Brain pericyte (primary cell): Measurements from ENCODE around the gene ENO1.
"Not testable (repeated sequence)": the region's sequence is repeated elsewhere in the genome, so short reads cannot be mapped to it uniquely, and the experiment has no call there.

ENCODE experiments used
- DNase-seq: peaks from one replicate; pipeline ENCODE4 v3.0.0-alpha.2; 2012; ENCODE audit warnings: low read depth, low spot score

Gene ENO1

GRCh38 chr1:8845104-8846097 is 33.1 kb downstream of the ENO1 start:
- no peak for DNase-seq

- DNase-seq = no peak
Observed at GRCh38 chr1:8844501-8845006, 33.9 kb downstream of the ENO1 start.

- no peak for DNase-seq
Observed at GRCh38 chr1:8841395-8841794, 37.1 kb downstream of the ENO1 start.

GRCh38 chr1:8839990-8840389 is 38.5 kb downstream of the ENO1 start:
- DNase-seq = no peak

- no peak for DNase-seq
Observed at GRCh38 chr1:8835941-8836643, 42.4 kb downstream of the ENO1 start.

- DNase-seq = no peak
Observed at GRCh38 chr1:8831340-8831739, 47.1 kb downstream of the ENO1 start.

- not testable (repeated sequence) for DNase-seq
Observed at GRCh38 chr1:8830732-8831131, 47.8 kb downstream of the ENO1 start.

GRCh38 chr1:8825985-8826481 is 52.5 kb downstream of the ENO1 start:
- no peak for DNase-seq

- no peak for DNase-seq
Observed at GRCh38 chr1:8823295-8823664, 55.2 kb downstream of the ENO1 start.

- no peak for DNase-seq
Observed at GRCh38 chr1:8822373-8823294, 55.9 kb downstream of the ENO1 start.

- no peak for DNase-seq
Observed at GRCh38 chr1:8821084-8821483, 57.4 kb downstream of the ENO1 start.

- not testable (repeated sequence) for DNase-seq
Observed at GRCh38 chr1:8818789-8819188, 59.7 kb downstream of the ENO1 start.

GRCh38 chr1:8818325-8818775 is 60.1 kb downstream of the ENO1 start:
- peak; percentile 31 for DNase-seq

- DNase-seq = peak; percentile 84
Observed at GRCh38 chr1:8817412-8818324, 60.8 kb downstream of the ENO1 start, which contains the start of gene RERE. RERE (minus strand) TSS chr1:8817640.

GRCh38 chr1:8816831-8817411 is 61.6 kb downstream of the ENO1 start:
- DNase-seq = no peak

- DNase-seq = no peak
Observed at GRCh38 chr1:8816264-8816663, 62.2 kb downstream of the ENO1 start.

GRCh38 chr1:8815582-8816151 is 62.8 kb downstream of the ENO1 start:
- DNase-seq = no peak

- DNase-seq = no peak
Observed at GRCh38 chr1:8814865-8815264, 63.6 kb downstream of the ENO1 start.

GRCh38 chr1:8813991-8814390 is 64.5 kb downstream of the ENO1 start:
- no peak for DNase-seq
